Kidney (tissue), 14 donors: ENCODE results near the gene ADGRL3. TPM values are rescaled to one million over a fixed set of nuclear protein-coding genes. Genes with fewer than 3 reads are reported as not detected.

ENCODE experiments used
- DNase-seq, 5 donors: peaks; one replicate each; pipeline ENCODE4 v3.0.0-alpha.2; 2013 to 2020
- FAIRE-seq: peaks from 2 replicates; lab custom pipeline; 2012; peaks lifted over from hg19 to GRCh38; lab: Jason Lieb, UNC
- H3K27ac ChIP-seq, 2 donors: one replicate each; pipeline ENCODE4 v1.7.0; 2013; ENCODE audit warnings: low read depth in 2 of 2, low read length in 2 of 2, inconsistent platforms in 1 of 2
- H3K27me3 ChIP-seq: one replicate; pipeline ENCODE4 v1.7.1; 2013; ENCODE audit warnings: low read length, inconsistent platforms; ENCODE audit not compliant: control insufficient read depth, insufficient read depth
- H3K36me3 ChIP-seq, 3 donors: one replicate each; pipeline versions ENCODE4 v1.7.0 to v1.7.1; 2013; ENCODE audit warnings: low read length in 3 of 3, control low read depth in 1 of 3, inconsistent platforms in 1 of 3; ENCODE audit not compliant: insufficient read depth in 3 of 3, control insufficient read depth in 2 of 3
- H3K4me1 ChIP-seq, 3 donors: one replicate each; pipeline versions ENCODE4 v1.7.0 to v1.7.1; 2013; ENCODE audit warnings: low read length in 3 of 3, inconsistent platforms in 1 of 3, low read depth in 1 of 3; ENCODE audit not compliant: control insufficient read depth in 2 of 3, insufficient read depth in 2 of 3
- H3K4me3 ChIP-seq, 3 donors: one replicate each; pipeline versions ENCODE4 v1.7.0 to v1.8.1; 2013; ENCODE audit warnings: low read length in 3 of 3, control low read depth in 1 of 3, inconsistent platforms in 1 of 3
- H3K9ac ChIP-seq, 3 donors: one replicate each; pipeline versions ENCODE4 v1.7.0 to v1.7.1; 2013; ENCODE audit warnings: low read length in 3 of 3, control low read depth in 1 of 3, inconsistent platforms in 1 of 3
- H3K9me3 ChIP-seq, 3 donors: one replicate each; pipeline versions ENCODE4 v1.7.0 to v1.7.1; 2013; ENCODE audit warnings: low read length in 3 of 3, control low read depth in 1 of 3, inconsistent platforms in 1 of 3; ENCODE audit not compliant: control insufficient read depth in 2 of 3, insufficient read depth in 1 of 3
- intact Hi-C: fragments of 100-400 bp; cut with DNase I; formaldehyde crosslinking; loops from one replicate; pipeline ENCODE4 v1.11.1; 2022
- polyA plus RNA-seq: library from polyadenylated mRNA; stranded (reverse); fragments of 350-450 nt; fragmentation: Illumina TruSeq; extraction: RNeasy Lipid Tissue Mini Kit (QIAGEN cat#74804); gene quantifications from one replicate; pipeline ENCODE4 v1.2.3, GENCODE V29; 2014; ENCODE audit warnings: low read depth, low replicate concordance; ENCODE audit not compliant: insufficient read depth
- total RNA-seq: library from RNA; stranded (reverse); fragmentation: NEBNext Ultra II Directional; extraction: Animal tissue kit (Norgen Biotek cat#: 25700); gene quantifications from one replicate; pipeline ENCODE4 v1.2.1, GENCODE V29; 2021
- TF ChIP-seq, protein P1 (sequence below): IDR thresholded peaks from 3 replicates; pipeline ENCODE4 v1.5.1; 2012; ENCODE audit warnings: mild to moderate bottlenecking, moderate library complexity, borderline replicate concordance; ENCODE audit not compliant: insufficient read depth; ENCODE audit errors: extremely low read depth
- donor health status: control.
- donor health status: control.
- donor health status: control.
- donor health status: control.
- donor health status: control.
- donor health status: DM: yes; HTN: yes; CAD: no.
- donor health status: Normal renal cell carcinoma (clear cell type).

ADGRL3 gene
- total and polyA plus RNA-seq, 2 donors from 2014 or later, result 1.3 to 8.9 TPM

DNA sequence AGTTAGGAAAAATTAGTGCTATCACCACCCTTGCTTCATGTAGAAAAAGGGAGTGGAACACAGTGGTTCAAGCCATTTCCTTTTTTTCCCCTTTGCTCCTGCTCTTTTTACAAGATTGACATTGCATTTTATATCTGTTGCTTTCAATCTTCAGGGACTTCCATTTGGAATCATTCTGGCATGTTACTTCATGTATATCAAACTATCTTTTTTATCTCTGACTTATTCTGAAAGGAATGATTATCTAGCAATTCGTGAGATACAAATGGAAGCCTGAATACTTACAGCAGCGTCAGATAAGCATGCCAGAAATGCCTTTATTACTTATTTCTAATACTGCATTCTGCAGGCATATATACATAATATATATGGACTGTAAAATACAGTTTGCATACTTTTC lies 20.4 kb downstream of the ADGRL3 start:
- FAIRE-seq (no peak), DNase-seq (no peak)
- Histone ChIP-seq H3K4me3 (no peak overlapping the region), H3K4me1 (no peaks in the 10 kb centered on the region), H3K27ac (no peak overlapping the region), H3K27me3 (no peaks in the 10 kb centered on the region), H3K9ac (no peak overlapping the region), H3K36me3 (no peaks in the 10 kb centered on the region), H3K9me3 (no peaks in the 10 kb centered on the region)
- intact Hi-C loops, result no loop called here
- TF ChIP-seq, protein P1, sequence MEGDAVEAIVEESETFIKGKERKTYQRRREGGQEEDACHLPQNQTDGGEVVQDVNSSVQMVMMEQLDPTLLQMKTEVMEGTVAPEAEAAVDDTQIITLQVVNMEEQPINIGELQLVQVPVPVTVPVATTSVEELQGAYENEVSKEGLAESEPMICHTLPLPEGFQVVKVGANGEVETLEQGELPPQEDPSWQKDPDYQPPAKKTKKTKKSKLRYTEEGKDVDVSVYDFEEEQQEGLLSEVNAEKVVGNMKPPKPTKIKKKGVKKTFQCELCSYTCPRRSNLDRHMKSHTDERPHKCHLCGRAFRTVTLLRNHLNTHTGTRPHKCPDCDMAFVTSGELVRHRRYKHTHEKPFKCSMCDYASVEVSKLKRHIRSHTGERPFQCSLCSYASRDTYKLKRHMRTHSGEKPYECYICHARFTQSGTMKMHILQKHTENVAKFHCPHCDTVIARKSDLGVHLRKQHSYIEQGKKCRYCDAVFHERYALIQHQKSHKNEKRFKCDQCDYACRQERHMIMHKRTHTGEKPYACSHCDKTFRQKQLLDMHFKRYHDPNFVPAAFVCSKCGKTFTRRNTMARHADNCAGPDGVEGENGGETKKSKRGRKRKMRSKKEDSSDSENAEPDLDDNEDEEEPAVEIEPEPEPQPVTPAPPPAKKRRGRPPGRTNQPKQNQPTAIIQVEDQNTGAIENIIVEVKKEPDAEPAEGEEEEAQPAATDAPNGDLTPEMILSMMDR, result no peak

DNA sequence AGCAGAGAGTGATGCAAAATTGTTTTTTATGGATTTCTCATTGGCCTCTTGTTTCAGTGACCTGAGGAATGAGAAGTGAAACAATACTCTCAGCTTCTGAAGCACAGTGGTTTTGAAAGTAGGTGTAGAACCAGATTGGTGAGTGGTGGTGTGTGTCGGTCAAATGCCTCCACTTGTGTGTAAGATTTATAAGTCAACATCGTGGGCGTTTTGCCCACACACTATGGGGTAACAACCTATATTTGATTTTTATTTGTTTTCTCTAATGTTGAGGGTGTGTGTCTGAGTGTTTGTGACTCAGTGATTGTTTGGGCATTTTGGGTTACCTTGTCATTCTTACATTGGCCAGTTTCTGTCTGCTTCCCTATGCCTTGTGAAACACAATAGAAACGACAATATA lies 23.3 kb downstream of the ADGRL3 start:
- Histone ChIP-seq H3K9ac (no peak overlapping the region), H3K4me3 (no peak overlapping the region), H3K27ac (no peak overlapping the region), H3K36me3 (no peaks in the 10 kb centered on the region), H3K9me3 (no peaks in the 10 kb centered on the region), H3K27me3 (no peaks in the 10 kb centered on the region), H3K4me1 (no peaks in the 10 kb centered on the region)
- DNase-seq, result no peak
- FAIRE-seq, result no peak
- TF ChIP-seq, protein P1, result no peak
- intact Hi-C loops, result no loop called here

DNA sequence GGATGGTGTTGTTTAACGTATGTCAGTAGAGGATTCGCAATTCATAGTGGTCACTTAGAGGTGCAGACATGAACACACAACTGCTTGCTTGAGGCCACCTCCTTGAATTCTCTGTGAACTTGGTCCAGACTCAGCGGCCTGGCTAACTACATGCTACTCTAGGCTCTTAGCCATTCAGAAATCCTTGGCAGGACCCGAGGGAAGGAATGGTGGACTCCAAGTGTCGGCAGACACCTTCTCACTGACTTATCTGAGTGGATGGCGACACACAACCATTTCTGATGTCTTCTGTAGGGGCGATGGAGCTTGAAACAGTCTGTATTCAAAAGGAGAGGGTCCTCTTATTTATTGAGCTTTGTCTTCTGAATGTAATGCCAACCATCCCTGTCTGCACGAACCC lies 24.4 kb downstream of the ADGRL3 start:
- H3K9me3 ChIP-seq, result no peaks in the 10 kb centered on the region
- intact Hi-C loops, result no loop called here
- TF ChIP-seq, protein P1, result no peak
- no peaks in the 10 kb centered on the region for H3K36me3 ChIP-seq
- H3K27ac ChIP-seq, result no peak overlapping the region
- no peak overlapping the region for H3K9ac ChIP-seq
- no peaks in the 10 kb centered on the region for H3K4me1 ChIP-seq
- H3K27me3 ChIP-seq, result no peaks in the 10 kb centered on the region
- FAIRE-seq (no peak), DNase-seq (no peak)
- H3K4me3 ChIP-seq, result no peak overlapping the region

DNA sequence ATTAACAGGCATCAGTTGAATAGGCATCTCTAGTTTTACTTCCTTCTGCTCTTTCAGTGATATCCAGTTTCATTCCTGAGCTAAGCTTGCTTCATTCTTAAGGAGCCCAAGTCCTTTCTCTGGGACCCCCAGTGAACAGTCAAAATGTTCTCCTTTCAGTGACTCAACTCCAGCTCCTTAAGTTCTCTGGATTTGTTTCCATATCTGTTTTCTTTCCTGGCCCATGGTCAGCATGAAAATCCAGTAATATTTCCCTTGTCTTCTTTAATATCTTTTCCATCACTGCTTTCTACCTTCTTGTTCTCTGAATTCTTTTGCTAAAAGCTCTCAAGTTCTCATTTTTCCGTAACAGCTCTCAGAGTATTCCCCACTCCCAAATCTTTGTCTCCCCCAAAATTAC lies 25.5 kb downstream of the ADGRL3 start:
- Histone ChIP-seq H3K9ac (no peak overlapping the region), H3K36me3 (no peaks in the 10 kb centered on the region), H3K27ac (no peak overlapping the region), H3K9me3 (no peaks in the 10 kb centered on the region), H3K4me1 (no peaks in the 10 kb centered on the region), H3K27me3 (no peaks in the 10 kb centered on the region), H3K4me3 (no peak overlapping the region)
- TF ChIP-seq, protein P1, result no peak
- intact Hi-C loops, result no loop called here
- DNase-seq (no peak), FAIRE-seq (no peak)
